GM18951 (cell line): ENCODE results near the gene SULT4A1.

Experiments used
- POLR2A ChIP-seq: IDR thresholded peaks from 4 replicates; pipeline ENCODE4 v1.6.1; 2011; ENCODE audit warnings: mild to moderate bottlenecking; ENCODE audit not compliant: insufficient read length, insufficient read depth; ENCODE audit errors: extremely low read depth
- in situ Hi-C: fragments of 300-500 bp; cut with MboI; formaldehyde crosslinking; loops from one replicate; pipeline ENCODE4 v1.12.0; 2022; ENCODE audit warnings: low sequenced_read_pairs, mixed read lengths, inconsistent platforms; ENCODE audit not compliant: unreplicated experiment

The SULT4A1 gene

GRCh38 chr22:43829904-43830851, 32.1 kb downstream of the SULT4A1 start:
- in situ Hi-C loops, result no loop called here
- TF ChIP-seq POLR2A, result no peak

- in situ Hi-C loops, result no loop called here
- TF ChIP-seq POLR2A, result no peak
These were observed 33.1 kb downstream of the SULT4A1 start for GRCh38 chr22:43828998-43829782.

- in situ Hi-C loops, result no loop called here
- TF ChIP-seq POLR2A, result no peak
These were observed 33.7 kb downstream of the SULT4A1 start for GRCh38 chr22:43828725-43828997.

- in situ Hi-C loops, result no loop called here
- TF ChIP-seq POLR2A, result no peak
These were observed 34.2 kb downstream of the SULT4A1 start for GRCh38 chr22:43827926-43828724.

GRCh38 chr22:43827003-43827735, 35.1 kb downstream of the SULT4A1 start:
- in situ Hi-C loops, result no loop called here
- no peak for TF ChIP-seq POLR2A

- no peak for TF ChIP-seq POLR2A
- in situ Hi-C loops, result no loop called here
These were observed 35.9 kb downstream of the SULT4A1 start for GRCh38 chr22:43826142-43827002.

- no peak for TF ChIP-seq POLR2A
- in situ Hi-C loops, result no loop called here
These were observed 36.7 kb downstream of the SULT4A1 start for GRCh38 chr22:43825651-43826050.

GRCh38 chr22:43824724-43825420, 37.4 kb downstream of the SULT4A1 start:
- TF ChIP-seq POLR2A, result no peak
- in situ Hi-C loops, result no loop called here

- no peak for TF ChIP-seq POLR2A
- in situ Hi-C loops, result no loop called here
These were observed 38.2 kb downstream of the SULT4A1 start for GRCh38 chr22:43823911-43824665.

- in situ Hi-C loops, result no loop called here
- TF ChIP-seq POLR2A, result no peak
These were observed 38.9 kb downstream of the SULT4A1 start for GRCh38 chr22:43823353-43823908.
